Caco-2 (cell line): Measurements from ENCODE around the gene GPBP1. TPM values are rescaled to one million over a fixed set of nuclear protein-coding genes. Genes with fewer than 3 reads are reported as not detected.

Experiments
- BruUV-seq: library from RNA; stranded (reverse); fragments of 400-500 nt; replicated peaks from 2 replicates; lab custom pipeline; 2021; lab: Mats Ljungman, UMichigan
- CTCF ChIA-PET: fragments of 300-600 bp; sonication (Branson Sonifier 250); formaldehyde crosslinking; loops from one replicate; lab custom pipeline; 2022; ENCODE audit warnings: antibody characterized with exemption; lab: Charles Lee
- POLR2A ChIA-PET: fragments of 300-600 bp; sonication (Branson Sonifier 250); formaldehyde crosslinking; loops from one replicate; lab custom pipeline; 2022; ENCODE audit warnings: antibody characterized with exemption; lab: Charles Lee
- DNase-seq, 2 experiments: peaks; one replicate each; pipeline versions ENCODE4 v3.0.0 to v3.0.0-alpha.2; 2020 to 2022
- H3K27me3 ChIP-seq: replicated peaks from 2 replicates; pipeline ENCODE4 v1.6.0; 2011; ENCODE audit warnings: low read length; ENCODE audit not compliant: control insufficient read depth, insufficient read depth
- H3K36me3 ChIP-seq: 2 replicates; pipeline ENCODE4 v1.5.1; 2011; ENCODE audit warnings: low read length; ENCODE audit not compliant: control insufficient read depth, insufficient read depth
- H3K4me1 ChIP-seq: fragments of 250-450 bp; sonication (Bioruptor Pico); 2 replicates; pipeline ENCODE4 v1.5.1; 2020; ENCODE audit warnings: mild to moderate bottlenecking
- H3K4me3 ChIP-seq: 2 replicates; pipeline ENCODE4 v1.5.1; 2011; ENCODE audit warnings: low read depth, mild to moderate bottlenecking, control low read depth, low read length
- H3K9me3 ChIP-seq: fragments of 250-450 bp; sonication (Bioruptor Pico); 2 replicates; pipeline ENCODE4 v1.5.1; 2020; ENCODE audit warnings: mild to moderate bottlenecking, moderate library complexity
- H3K27ac Mint-ChIP-seq: one replicate; pipeline ENCODE4 v1.8.0; 2022; ENCODE audit warnings: mixed read lengths; ENCODE audit not compliant: unreplicated experiment
- H3K27me3 Mint-ChIP-seq: one replicate; pipeline ENCODE4 v1.8.0; 2022; ENCODE audit warnings: mixed read lengths; ENCODE audit not compliant: insufficient read depth, unreplicated experiment
- H3K36me3 Mint-ChIP-seq: one replicate; pipeline ENCODE4 v1.8.0; 2022; ENCODE audit warnings: mild to moderate bottlenecking, mixed read lengths; ENCODE audit not compliant: insufficient read depth, unreplicated experiment
- H3K4me1 Mint-ChIP-seq: one replicate; pipeline ENCODE4 v1.8.0; 2022; ENCODE audit warnings: low read depth, mixed read lengths; ENCODE audit not compliant: unreplicated experiment
- H3K4me3 Mint-ChIP-seq: one replicate; pipeline ENCODE4 v1.8.0; 2022; ENCODE audit warnings: mild to moderate bottlenecking, moderate library complexity, mixed read lengths; ENCODE audit not compliant: unreplicated experiment
- H3K9me3 Mint-ChIP-seq: one replicate; pipeline ENCODE4 v1.8.0; 2022; ENCODE audit warnings: mixed read lengths; ENCODE audit not compliant: unreplicated experiment
- CTCF ChIP-seq, 2 experiments: fragments of 200-600 bp in 1 of 2; IDR thresholded peaks; 1 replicate in 1 of 2; 2 replicates in 1 of 2; pipeline versions ENCODE4 v1.5.1 to v1.8.0; 2011 to 2022; ENCODE audit warnings: antibody characterized with exemption in 1 of 2, control low read depth in 1 of 2, inconsistent platforms in 1 of 2, low read depth in 1 of 2, low read length in 1 of 2, mild to moderate bottlenecking in 1 of 2, moderate library complexity in 1 of 2; ENCODE audit not compliant: insufficient read depth in 1 of 2, severe bottlenecking in 1 of 2, unreplicated experiment in 1 of 2
- intact Hi-C: fragments of 100-400 bp; cut with micrococcal nuclease; formaldehyde crosslinking; loops from one replicate; pipeline ENCODE4 v1.10.0; 2022; ENCODE audit not compliant: unreplicated experiment
- total RNA-seq: library from RNA; stranded (reverse); gene quantifications from 2 replicates; pipeline ENCODE4 v1.2.3, GENCODE V29; 2022

Gene GPBP1
- total RNA-seq, 1 experiment from 2014 or later, result 100 TPM

- H3K27me3 Mint-ChIP-seq, result no peaks in the 10 kb centered on the region
- intact Hi-C loops, result no loop called here
- DNase-seq, result no peak
- no peaks in the 10 kb centered on the region for H3K9me3 Mint-ChIP-seq
- ChIA-PET POLR2A (no interaction called here), CTCF (no interaction called here)
- no peaks in the 10 kb centered on the region for H3K9me3 ChIP-seq
- H3K36me3 ChIP-seq, result no peaks in the 10 kb centered on the region; the same call in 1 of the 2 replicates
- no peak overlapping the region for H3K4me3 Mint-ChIP-seq
- peaks cover 50% of the 10 kb centered on the region for H3K36me3 Mint-ChIP-seq
- H3K4me3 ChIP-seq, result no peak overlapping the region
- H3K4me1 ChIP-seq, result no peaks in the 10 kb centered on the region
- BruUV-seq, result no TSS peak
- TF ChIP-seq CTCF (IDR thresholded peaks at IDR 0.05; ENCODE audit: insufficient read depth in 1 of 2, low read depth in 1 of 2, low read length in 1 of 2, severe bottlenecking in 1 of 2, unreplicated experiment in 1 of 2), result no peak
- no peak overlapping the region for H3K27ac Mint-ChIP-seq
- H3K4me1 Mint-ChIP-seq, result peaks cover 9% of the 10 kb centered on the region
- H3K27me3 ChIP-seq, result no peaks in the 10 kb centered on the region
These were observed 26.0 kb downstream of the GPBP1 start for GRCh38 chr5:57199866-57200265.

GRCh38 chr5:57202811-57203210 is 29.0 kb downstream of the GPBP1 start:
- Mint-ChIP-seq H3K4me3 (no peak overlapping the region), H3K27ac (no peak overlapping the region), H3K27me3 (no peaks in the 10 kb centered on the region), H3K4me1 (peaks cover 14% of the 10 kb centered on the region), H3K9me3 (no peaks in the 10 kb centered on the region), H3K36me3 (peaks cover 43% of the 10 kb centered on the region)
- intact Hi-C loops, result no loop called here
- ChIA-PET POLR2A (interaction anchor here (1.4 kb wide), 1 partner anchor 293 kb away, joined by 3 read pairs; the partner anchor contains the start of gene SETD9), CTCF (no interaction called here)
- Histone ChIP-seq H3K9me3 (no peaks in the 10 kb centered on the region), H3K27me3 (no peaks in the 10 kb centered on the region), H3K4me1 (no peaks in the 10 kb centered on the region), H3K4me3 (no peak overlapping the region), H3K36me3 (no peaks in the 10 kb centered on the region; the same call in 1 of the 2 replicates)
- BruUV-seq, result no TSS peak
- no peak for TF ChIP-seq CTCF (IDR thresholded peaks at IDR 0.05; ENCODE audit: insufficient read depth in 1 of 2, low read depth in 1 of 2, low read length in 1 of 2, severe bottlenecking in 1 of 2, unreplicated experiment in 1 of 2)
- no peak for DNase-seq

GRCh38 chr5:57207007-57207653 is 33.3 kb downstream of the GPBP1 start:
- H3K36me3 Mint-ChIP-seq, result peaks cover 20% of the 10 kb centered on the region
- peaks cover 22% of the 10 kb centered on the region for H3K4me1 Mint-ChIP-seq
- TF ChIP-seq CTCF (IDR thresholded peaks at IDR 0.05; ENCODE audit: insufficient read depth in 1 of 2, low read depth in 1 of 2, low read length in 1 of 2, severe bottlenecking in 1 of 2, unreplicated experiment in 1 of 2), result no peak
- no peaks in the 10 kb centered on the region for H3K27me3 ChIP-seq
- CTCF ChIA-PET, result interaction anchor here (0.6 kb wide), 1 partner anchor 164 kb away, joined by 3 read pairs; no protein-coding TSS in a partner anchor
- H3K36me3 ChIP-seq, result no peaks in the 10 kb centered on the region
- H3K27ac Mint-ChIP-seq, result no peak overlapping the region
- POLR2A ChIA-PET, result no interaction called here
- intact Hi-C loops, result no loop called here
- no peaks in the 10 kb centered on the region for H3K27me3 Mint-ChIP-seq
- no peak overlapping the region for H3K4me3 Mint-ChIP-seq
- H3K4me3 ChIP-seq, result no peak overlapping the region
- BruUV-seq, result no TSS peak
- no peaks in the 10 kb centered on the region for H3K9me3 Mint-ChIP-seq
- H3K4me1 ChIP-seq, result no peaks in the 10 kb centered on the region
- H3K9me3 ChIP-seq, result no peaks in the 10 kb centered on the region
- DNase-seq, result no peak
